Neural progenitor cell (in vitro differentiated cells): ENCODE measurements around the gene TIAM1.

ENCODE experiments used
- CTCF ChIP-seq: fragments of 200-600 bp; sonication (generic); IDR thresholded peaks from 2 replicates; pipeline ENCODE4 v1.5.1; 2017; ENCODE audit warnings: antibody characterized with exemption, mild to moderate bottlenecking
- EZH2phosphoT487 ChIP-seq: fragments of 200-600 bp; sonication (generic); IDR thresholded peaks from 2 replicates; pipeline ENCODE4 v1.6.1; 2017; ENCODE audit warnings: antibody characterized with exemption

GRCh38 chr21:31370281-31370892, 26.3 kb upstream of the TIAM1 start:
- TF ChIP-seq CTCF (no peak), EZH2phosphoT487 (no peak)
